PC-3 (cell line): ENCODE measurements around the gene AP3M1. TPM values are rescaled to one million over a fixed set of nuclear protein-coding genes. Genes with fewer than 3 reads are reported as not detected.

Source experiments
- ATAC-seq: fragments of 200-7000 bp; cut with Tn5 transposase; 2 replicates; pipeline ENCODE4 v1.9.1; 2020; ENCODE audit warnings: mild to moderate bottlenecking, moderate library complexity
- BruUV-seq: library from RNA; stranded (reverse); fragments of 400-500 nt; replicated peaks from 2 replicates; lab custom pipeline; 2021; lab: Mats Ljungman, UMichigan
- CTCF ChIA-PET: fragments of 300-600 bp; sonication (Branson Sonifier 250); formaldehyde crosslinking; loops from one replicate; lab custom pipeline; 2022; ENCODE audit warnings: antibody characterized with exemption; lab: Charles Lee
- POLR2A ChIA-PET: fragments of 300-600 bp; sonication (Branson Sonifier 250); formaldehyde crosslinking; loops from one replicate; lab custom pipeline; 2022; ENCODE audit warnings: antibody characterized with exemption; ENCODE audit not compliant: unreplicated experiment; lab: Charles Lee
- DNase-seq: peaks from one replicate; pipeline ENCODE4 v3.0.0-alpha.2; 2015
- H2AFZ ChIP-seq: fragments of 300-600 bp; sonication (generic); 2 replicates; pipeline ENCODE4 v1.6.0; 2016; ENCODE audit warnings: antibody characterized with exemption, low read length
- H3F3A ChIP-seq: fragments of 300-600 bp; sonication (generic); one replicate; pipeline ENCODE4 v1.6.0; 2017; ENCODE audit warnings: antibody characterized with exemption, low read length, control low read depth, mild to moderate bottlenecking; ENCODE audit not compliant: unreplicated experiment
- H3K27ac ChIP-seq: fragments of 300-600 bp; sonication (generic); 2 replicates; pipeline ENCODE4 v1.5.1; 2016; ENCODE audit warnings: mild to moderate bottlenecking, low read length
- H3K27me3 ChIP-seq: fragments of 300-600 bp; sonication (generic); 2 replicates; pipeline ENCODE4 v1.6.1; 2016; ENCODE audit warnings: low read length, mixed read lengths
- H3K36me3 ChIP-seq: fragments of 300-600 bp; sonication (generic); 2 replicates; pipeline ENCODE4 v1.6.1; 2016; ENCODE audit warnings: low read depth, mixed run types, low read length, mixed read lengths
- H3K4me1 ChIP-seq: fragments of 300-600 bp; sonication (generic); 2 replicates; pipeline ENCODE4 v1.5.1; 2016; ENCODE audit warnings: low read length; ENCODE audit not compliant: insufficient read depth
- H3K4me2 ChIP-seq: fragments of 300-600 bp; sonication (generic); 2 replicates; pipeline ENCODE4 v1.6.0; 2016; ENCODE audit warnings: low read length
- H3K4me3 ChIP-seq: fragments of 300-600 bp; sonication (generic); 2 replicates; pipeline ENCODE4 v1.5.1; 2016; ENCODE audit warnings: mild to moderate bottlenecking, low read length, mixed read lengths
- H3K79me2 ChIP-seq: fragments of 300-600 bp; sonication (generic); 2 replicates; pipeline ENCODE4 v1.6.1; 2017; ENCODE audit warnings: low read length, mixed read lengths
- H3K9ac ChIP-seq: fragments of 300-600 bp; sonication (generic); 2 replicates; pipeline ENCODE4 v1.6.0; 2016; ENCODE audit warnings: mild to moderate bottlenecking, low read length
- H3K9me2 ChIP-seq: fragments of 300-600 bp; sonication (generic); replicated peaks from 2 replicates; pipeline ENCODE4 v1.6.1; 2016; ENCODE audit warnings: mixed run types, low read length, mixed read lengths
- H3K9me3 ChIP-seq: fragments of 300-600 bp; sonication (generic); 2 replicates; pipeline ENCODE4 v1.6.1; 2016; ENCODE audit warnings: low read length, mixed read lengths
- H4K20me1 ChIP-seq: fragments of 300-600 bp; sonication (generic); 2 replicates; pipeline ENCODE4 v1.6.1; 2016; ENCODE audit warnings: low read length, mixed read lengths
- CTCF ChIP-seq: fragments of 300-600 bp; sonication (generic); conservative IDR thresholded peaks from 2 replicates; pipeline ENCODE4 v1.5.1; 2017; ENCODE audit warnings: antibody characterized with exemption, low read depth, mild to moderate bottlenecking, low read length
- EZH2 ChIP-seq: fragments of 300-600 bp; sonication (generic); IDR thresholded peaks from one replicate; pipeline ENCODE4 v1.6.1; 2017; ENCODE audit warnings: antibody characterized with exemption, mild to moderate bottlenecking, low read length; ENCODE audit not compliant: unreplicated experiment
- EZH2phosphoT487 ChIP-seq: fragments of 300-600 bp; sonication (generic); IDR thresholded peaks from 2 replicates; pipeline ENCODE4 v1.6.1; 2018; ENCODE audit warnings: mild to moderate bottlenecking, antibody characterized with exemption, low read length, borderline replicate concordance
- intact Hi-C: fragments of 100-400 bp; cut with micrococcal nuclease; formaldehyde crosslinking; loops from 2 replicates; pipeline ENCODE4 v1.9.0; 2023
- total RNA-seq: library from RNA; depleted of rRNA; stranded (reverse); fragments of >200 nt; gene quantifications from 2 replicates; pipeline ENCODE4 v1.2.3, GENCODE V29; 2014

The AP3M1 gene
- total RNA-seq, 1 experiment from 2014 or later: 165 TPM

DNA sequence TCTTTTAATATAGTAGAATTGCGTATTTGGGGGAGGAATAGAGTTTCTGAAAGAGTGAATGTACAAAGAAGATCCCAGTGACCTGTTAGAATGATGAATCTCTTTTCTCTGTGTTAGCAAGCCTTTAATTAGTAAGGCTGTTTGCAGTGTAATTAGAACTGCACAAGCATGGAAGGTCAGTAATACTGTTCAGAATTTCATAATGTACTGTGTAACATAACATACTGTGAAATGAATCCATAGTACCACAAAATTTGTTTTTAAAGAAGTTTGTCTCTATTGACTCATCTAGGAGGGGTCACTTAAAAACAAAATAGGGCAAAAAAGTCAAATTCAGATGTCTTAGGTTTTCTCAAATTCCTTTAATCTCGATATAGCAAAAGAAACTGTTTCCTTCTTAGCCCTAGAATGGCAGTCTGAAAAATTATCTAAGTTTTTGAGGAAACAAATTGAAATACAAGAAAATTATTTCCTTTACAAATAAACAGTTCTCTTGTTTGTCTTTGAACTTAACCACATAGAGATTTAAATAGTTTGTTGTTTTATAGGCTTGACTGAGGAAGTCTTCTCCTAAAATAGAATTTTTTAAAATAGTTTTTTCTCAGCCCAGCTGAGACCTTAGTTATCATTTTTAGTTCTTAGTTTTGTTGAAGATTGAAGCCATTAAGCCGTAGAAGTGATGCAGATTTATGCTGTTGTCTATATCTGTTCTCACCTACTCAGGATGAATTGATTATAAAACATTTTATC, 12.9 kb upstream of the AP3M1 start:
- no peak for DNase-seq
- H3F3A ChIP-seq: no peaks in the 10 kb centered on the region
- no peak overlapping the region for H3K27ac ChIP-seq
- no peak overlapping the region for H2AFZ ChIP-seq
- H3K9ac ChIP-seq: no peak overlapping the region
- intact Hi-C loops: no loop called here
- no peak overlapping the region for H3K4me2 ChIP-seq
- POLR2A ChIA-PET: interaction anchor here (0.6 to 1.1 kb wide), 2 partner anchors 13 to 661 kb away, joined by 3 to 4 read pairs; no protein-coding TSS in a partner anchor
- peak; percentile 51 for ATAC-seq
- H3K9me2 ChIP-seq: no peaks in the 10 kb centered on the region
- no peak overlapping the region for H3K4me3 ChIP-seq
- H3K27me3 ChIP-seq: no peaks in the 10 kb centered on the region
- H3K4me1 ChIP-seq: peaks cover 15% of the 10 kb centered on the region
- TF ChIP-seq EZH2 (no peak), CTCF (no peak), EZH2phosphoT487 (no peak)
- H3K36me3 ChIP-seq: no peaks in the 10 kb centered on the region
- H3K79me2 ChIP-seq: peaks cover 65% of the 10 kb centered on the region
- CTCF ChIA-PET: no interaction called here
- no TSS peak for BruUV-seq
- no peaks in the 10 kb centered on the region for H3K9me3 ChIP-seq
- no peaks in the 10 kb centered on the region for H4K20me1 ChIP-seq

- Histone ChIP-seq H3K9me2 (no peaks in the 10 kb centered on the region), H4K20me1 (0 out of 2 replicates have a peak, but pooled peaks cover 4% of the 10 kb centered on the region), H3K27me3 (no peaks in the 10 kb centered on the region), H3K4me3 (no peak overlapping the region), H3K79me2 (peaks cover 72% of the 10 kb centered on the region), H3F3A (no peaks in the 10 kb centered on the region), H3K36me3 (no peaks in the 10 kb centered on the region), H3K9me3 (no peaks in the 10 kb centered on the region), H3K4me1 (peaks cover 8% of the 10 kb centered on the region; the same call in 1 of the 2 replicates), H3K4me2 (no peak overlapping the region), H3K27ac (no peak overlapping the region), H2AFZ (no peak overlapping the region), H3K9ac (no peak overlapping the region)
- TF ChIP-seq EZH2phosphoT487 (no peak), EZH2 (no peak), CTCF (no peak)
- ATAC-seq (no peak), DNase-seq (no peak)
- ChIA-PET CTCF (no interaction called here), POLR2A (no interaction called here)
- intact Hi-C loops: no loop called here
- BruUV-seq: no TSS peak
These were observed 9.4 kb upstream of the AP3M1 start for GRCh38 chr10:74160013-74160412.

DNA sequence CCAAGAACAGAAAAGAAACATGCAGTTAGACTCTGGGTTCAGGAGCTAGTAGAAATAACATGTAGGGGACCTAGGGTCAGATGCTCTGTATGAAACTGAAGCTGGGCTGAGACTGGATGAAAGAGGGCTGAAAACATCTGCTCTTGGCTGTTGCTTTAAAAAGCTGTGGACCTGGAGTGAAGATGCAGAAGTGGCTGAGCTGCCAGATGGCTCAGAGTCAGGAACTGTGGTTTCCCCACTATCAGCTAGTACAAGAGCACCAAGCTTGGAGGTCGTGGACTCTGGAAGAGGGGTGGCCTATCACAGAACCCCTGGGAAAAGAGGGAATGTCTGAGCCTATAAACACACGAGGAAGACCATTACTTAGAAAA, 6.3 kb upstream of the AP3M1 start:
- ATAC-seq (no peak), DNase-seq (no peak)
- 0 out of 2 replicates have a peak, but pooled peaks cover 12% of the 10 kb centered on the region for H4K20me1 ChIP-seq
- H3K79me2 ChIP-seq: peaks cover 90% of the 10 kb centered on the region
- intact Hi-C loops: no loop called here
- BruUV-seq: no TSS peak
- H3K9me3 ChIP-seq: no peaks in the 10 kb centered on the region
- H3K27ac ChIP-seq: no peak overlapping the region
- ChIA-PET POLR2A (no interaction called here), CTCF (interaction anchor here (0.7 kb wide), 1 partner anchor 66 kb away, joined by 4 read pairs; no protein-coding TSS in a partner anchor)
- H3K4me2 ChIP-seq: no peak overlapping the region
- TF ChIP-seq EZH2phosphoT487: no peak
- TF ChIP-seq EZH2: no peak
- TF ChIP-seq CTCF: no peak
- H3K9me2 ChIP-seq: no peaks in the 10 kb centered on the region
- no peaks in the 10 kb centered on the region for H3K27me3 ChIP-seq
- H3F3A ChIP-seq: no peaks in the 10 kb centered on the region
- no peak overlapping the region for H3K4me3 ChIP-seq
- no peak overlapping the region for H2AFZ ChIP-seq
- H3K36me3 ChIP-seq: no peaks in the 10 kb centered on the region
- H3K4me1 ChIP-seq: peaks cover 20% of the 10 kb centered on the region
- no peak overlapping the region for H3K9ac ChIP-seq
